Measurements from ENCODE around the gene GAPVD1. TPM values are rescaled to one million over a fixed set of nuclear protein-coding genes. Genes with fewer than 3 reads are reported as not detected.

Gene GAPVD1
- total RNA-seq, 1 experiment from 2014 or later: 53.1 TPM

- ChIA-PET POLR2A (no interaction called here), RAD21 (ENCODE audit: low non-redundant PET in 1 of 2, low total read pairs in 2 of 2, uncharacterized antibody in 2 of 2, unreplicated experiment in 2 of 2) (no interaction called here), CTCF (no interaction called here)
- Histone ChIP-seq H3K4me2 (ENCODE audit: low read length) (no peak overlapping the region), H3K27ac (ENCODE audit: low read depth, low read length) (no peak overlapping the region), H3K4me1 (ENCODE audit: control insufficient read depth in 1 of 2, insufficient read depth in 2 of 2, low read length in 2 of 2) (no peaks in the 10 kb centered on the region), H4K20me1 (ENCODE audit: insufficient read depth) (peaks cover 7% of the 10 kb centered on the region; the same call in 1 of the 2 replicates), H3K9ac (ENCODE audit: low read length) (no peak overlapping the region), H3K36me3 (ENCODE audit: control insufficient read depth in 1 of 2, insufficient read depth in 2 of 2, low read length in 2 of 2) (no peaks in the 10 kb centered on the region; a peak in 1 of 4 replicates), H3K27me3 (ENCODE audit: insufficient read depth, low read length) (no peaks in the 10 kb centered on the region), H3K9me3 (ENCODE audit: control insufficient read depth in 1 of 2, insufficient read depth in 1 of 2, low read depth in 1 of 2, low read length in 2 of 2) (no peaks in the 10 kb centered on the region), H2AFZ (ENCODE audit: low read depth, low read length, poor library complexity, severe bottlenecking) (no peak overlapping the region), H3K9me2 (ENCODE audit: insufficient read depth) (no peaks in the 10 kb centered on the region), H3K79me2 (ENCODE audit: insufficient read depth, low read length) (peaks cover 51% of the 10 kb centered on the region), H3K4me3 (replicated peaks in 1 of 2; ENCODE audit: low read depth in 1 of 2, low read length in 2 of 2) (no peak overlapping the region)
- DNase-seq (ENCODE audit: low read depth, low spot score) (no peak), ATAC-seq (no peak)
- TF ChIP-seq SP1 (IDR thresholded peaks at IDR 0.05; ENCODE audit: low read depth): no peak
- no TSS peak for BruUV-seq (replicated peaks)
- intact Hi-C loops (cut with micrococcal nuclease): no loop called here
These were observed 35.3 kb downstream of the GAPVD1 start for GRCh38 chr9:125296843-125297372.

GRCh38 chr9:125297917-125298316 is 36.3 kb downstream of the GAPVD1 start:
- Histone ChIP-seq H3K4me2 (ENCODE audit: low read length) (no peak overlapping the region), H2AFZ (ENCODE audit: low read depth, low read length, poor library complexity, severe bottlenecking) (no peak overlapping the region), H3K9ac (ENCODE audit: low read length) (no peak overlapping the region), H3K9me2 (ENCODE audit: insufficient read depth) (no peaks in the 10 kb centered on the region), H3K4me1 (ENCODE audit: control insufficient read depth in 1 of 2, insufficient read depth in 2 of 2, low read length in 2 of 2) (no peaks in the 10 kb centered on the region), H3K4me3 (replicated peaks in 1 of 2; ENCODE audit: low read depth in 1 of 2, low read length in 2 of 2) (no peak overlapping the region), H3K27ac (ENCODE audit: low read depth, low read length) (no peak overlapping the region), H3K79me2 (ENCODE audit: insufficient read depth, low read length) (peaks cover 44% of the 10 kb centered on the region), H3K27me3 (ENCODE audit: insufficient read depth, low read length) (no peaks in the 10 kb centered on the region), H4K20me1 (ENCODE audit: insufficient read depth) (peaks cover 2% of the 10 kb centered on the region; the same call in 1 of the 2 replicates), H3K36me3 (ENCODE audit: control insufficient read depth in 1 of 2, insufficient read depth in 2 of 2, low read length in 2 of 2) (peaks cover 0 to 3% of the 10 kb centered on the region in 2 experiments; a peak in 2 of 4 replicates), H3K9me3 (ENCODE audit: control insufficient read depth in 1 of 2, insufficient read depth in 1 of 2, low read depth in 1 of 2, low read length in 2 of 2) (no peaks in the 10 kb centered on the region)
- ChIA-PET RAD21 (ENCODE audit: low non-redundant PET in 1 of 2, low total read pairs in 2 of 2, uncharacterized antibody in 2 of 2, unreplicated experiment in 2 of 2) (no interaction called here), CTCF (no interaction called here), POLR2A (no interaction called here)
- DNase-seq (ENCODE audit: low read depth, low spot score) (no peak), ATAC-seq (no peak)
- intact Hi-C loops (cut with micrococcal nuclease): no loop called here
- BruUV-seq (replicated peaks): no TSS peak
- TF ChIP-seq YY1 (IDR thresholded peaks at IDR 0.05; ENCODE audit: extremely low read depth, insufficient replicate concordance, low read depth, low read length) (no peak), REST (IDR thresholded peaks at IDR 0.05; ENCODE audit: low read depth) (no peak), ZFX (IDR thresholded peaks at IDR 0.05) (no peak), ZNF274 (IDR thresholded peaks at IDR 0.05; ENCODE audit: low read depth, low read length) (no peak), POLR2A (IDR thresholded peaks at IDR 0.05; ENCODE audit: borderline replicate concordance, extremely low read depth, insufficient read depth, insufficient read length) (no peak), CBX3 (IDR thresholded peaks at IDR 0.05; ENCODE audit: low read depth) (no peak), ATF3 (IDR thresholded peaks at IDR 0.05) (no peak), CEBPB (IDR thresholded peaks at IDR 0.05; ENCODE audit: low read depth) (no peak), ELF1 (IDR thresholded peaks at IDR 0.05; ENCODE audit: borderline replicate concordance, low read depth) (no peak), TCF7L2 (IDR thresholded peaks at IDR 0.05; ENCODE audit: borderline replicate concordance, extremely low read depth, insufficient read depth, insufficient read length) (no peak), FOSL1 (IDR thresholded peaks at IDR 0.05; ENCODE audit: low read depth) (no peak), POLR2AphosphoS5 (IDR thresholded peaks at IDR 0.05; ENCODE audit: low read depth, low read length) (no peak), SIN3A (IDR thresholded peaks at IDR 0.05; ENCODE audit: low read depth) (no peak), SRF (IDR thresholded peaks at IDR 0.05; ENCODE audit: low read depth) (no peak), JUND (IDR thresholded peaks at IDR 0.05) (no peak), SP1 (IDR thresholded peaks at IDR 0.05; ENCODE audit: low read depth) (no peak)
- TF ChIP-seq, protein P1, sequence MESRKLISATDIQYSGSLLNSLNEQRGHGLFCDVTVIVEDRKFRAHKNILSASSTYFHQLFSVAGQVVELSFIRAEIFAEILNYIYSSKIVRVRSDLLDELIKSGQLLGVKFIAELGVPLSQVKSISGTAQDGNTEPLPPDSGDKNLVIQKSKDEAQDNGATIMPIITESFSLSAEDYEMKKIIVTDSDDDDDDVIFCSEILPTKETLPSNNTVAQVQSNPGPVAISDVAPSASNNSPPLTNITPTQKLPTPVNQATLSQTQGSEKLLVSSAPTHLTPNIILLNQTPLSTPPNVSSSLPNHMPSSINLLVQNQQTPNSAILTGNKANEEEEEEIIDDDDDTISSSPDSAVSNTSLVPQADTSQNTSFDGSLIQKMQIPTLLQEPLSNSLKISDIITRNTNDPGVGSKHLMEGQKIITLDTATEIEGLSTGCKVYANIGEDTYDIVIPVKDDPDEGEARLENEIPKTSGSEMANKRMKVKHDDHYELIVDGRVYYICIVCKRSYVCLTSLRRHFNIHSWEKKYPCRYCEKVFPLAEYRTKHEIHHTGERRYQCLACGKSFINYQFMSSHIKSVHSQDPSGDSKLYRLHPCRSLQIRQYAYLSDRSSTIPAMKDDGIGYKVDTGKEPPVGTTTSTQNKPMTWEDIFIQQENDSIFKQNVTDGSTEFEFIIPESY (IDR thresholded peaks at IDR 0.05; ENCODE audit: extremely low read depth, insufficient replicate concordance, low read length): no peak
